Measurements from ENCODE around the gene USP6.
A peak's percentile ranks its signal among the peaks of the same experiment; 100 is the strongest.
"Not testable (repeated sequence)": the region's sequence is repeated elsewhere in the genome, so short reads cannot be mapped to it uniquely, and the experiment has no call there.

Gene USP6

DNA sequence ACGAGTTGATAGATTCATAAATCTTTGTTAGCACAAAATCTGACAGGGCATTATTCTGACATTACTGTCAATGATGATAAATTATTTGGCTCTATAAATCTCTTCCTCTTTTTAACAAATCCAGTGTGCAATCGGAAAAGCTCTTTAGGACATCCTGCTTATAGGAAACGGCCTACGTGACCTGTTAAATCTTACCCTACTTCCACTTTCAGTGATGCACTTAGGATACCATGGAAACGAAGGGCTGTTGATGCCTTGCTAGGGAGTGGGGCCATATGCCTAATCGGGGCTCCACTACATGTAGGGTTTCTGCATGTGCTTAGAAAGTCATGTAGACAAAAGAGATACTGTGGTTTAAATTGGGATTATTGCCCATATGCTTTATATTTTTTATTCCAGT lies 48.6 kb downstream of the USP6 start:
- FAIRE-seq: no peak
- DNase-seq (ENCODE audit: insufficient read length): no peak
- no peak for TF ChIP-seq POLR2AphosphoS5 (IDR thresholded peaks at IDR 0.05; ENCODE audit: low read depth, low read length)
- no peak for TF ChIP-seq POLR2A (IDR thresholded peaks at IDR 0.05; ENCODE audit: low read depth, low read length)

DNA sequence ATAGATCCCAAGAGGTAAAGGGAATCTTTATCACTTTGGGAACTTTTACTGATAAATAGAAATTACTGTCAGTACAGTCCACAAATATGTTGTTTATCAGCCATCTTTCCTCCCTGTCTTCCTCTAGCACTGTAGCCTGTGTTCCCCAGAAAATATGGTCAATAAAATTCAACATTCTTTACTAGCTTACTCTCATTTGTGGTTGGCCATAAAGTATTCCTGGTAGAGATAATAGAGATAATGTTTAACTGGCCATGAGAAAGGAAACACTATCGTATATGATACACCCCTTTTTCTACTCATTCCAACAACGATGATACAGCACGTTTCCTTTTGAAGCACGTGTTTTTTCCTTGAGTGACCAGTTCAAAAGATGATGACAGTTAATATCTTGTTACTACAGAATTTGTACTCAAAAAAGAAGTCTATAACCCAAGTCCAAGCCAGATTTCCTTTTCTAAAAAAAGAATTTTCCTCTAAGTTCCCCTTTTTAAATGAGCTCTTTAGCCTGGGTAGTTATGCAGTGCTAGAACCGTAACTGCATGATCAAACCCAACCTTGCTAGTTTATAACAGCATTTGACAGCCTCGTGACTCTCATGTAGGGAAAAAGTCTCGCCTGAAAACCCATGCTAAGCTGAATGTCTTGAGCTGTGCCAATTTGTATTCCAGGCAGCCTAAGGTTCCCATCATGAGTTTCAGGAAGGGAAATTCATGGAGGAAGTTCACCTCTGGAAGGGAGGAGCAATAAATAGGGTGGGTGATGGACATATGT lies 50.1 kb downstream of the USP6 start:
- FAIRE-seq; DNase-seq (ENCODE audit: insufficient read length): not testable (repeated sequence)

DNA sequence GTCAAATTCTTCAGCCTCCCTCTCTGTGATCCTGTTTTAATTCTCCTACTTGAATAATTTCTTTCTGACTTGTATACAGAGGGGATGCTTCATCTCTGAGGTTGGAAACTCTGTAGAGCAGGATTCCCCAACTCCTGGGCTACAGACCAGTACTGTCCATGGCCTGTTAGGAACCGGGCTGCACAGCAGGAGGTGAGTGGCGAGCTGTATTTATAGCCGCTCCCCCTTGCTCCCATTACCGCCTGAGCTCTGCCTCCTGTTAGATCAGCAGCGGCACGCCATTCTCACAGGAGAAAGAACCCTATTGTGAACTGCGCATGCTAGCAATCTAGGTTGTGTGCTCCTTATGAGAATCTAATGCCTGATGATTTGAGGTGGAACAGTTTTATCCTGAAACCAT lies 59.2 kb downstream of the USP6 start:
- FAIRE-seq; DNase-seq (ENCODE audit: insufficient read length): not testable (repeated sequence)

DNA sequence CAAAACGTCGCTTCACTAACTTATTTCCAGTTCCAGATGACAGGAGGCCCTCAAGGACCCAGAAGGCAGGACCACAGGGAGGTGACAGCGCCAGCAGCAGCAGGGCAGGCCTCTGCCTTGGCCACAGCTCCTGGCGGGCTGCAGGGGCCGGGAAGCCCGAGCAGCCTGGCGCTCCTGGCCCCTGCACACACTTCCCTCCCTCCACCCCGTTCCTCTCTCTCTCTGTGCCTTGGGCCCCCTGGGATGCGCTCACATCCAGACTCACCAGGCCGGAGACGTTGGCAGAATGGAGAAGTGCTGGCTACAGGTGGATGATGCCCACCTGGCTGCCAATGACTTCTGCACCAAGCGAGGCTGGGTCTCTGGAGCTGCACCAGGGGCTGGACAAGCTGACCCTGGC lies 63.2 kb downstream of the USP6 start:
- DNase-seq (ENCODE audit: insufficient read length) (no peak), FAIRE-seq (no peak)
- TF ChIP-seq POLR2AphosphoS5 (IDR thresholded peaks at IDR 0.05; ENCODE audit: low read depth, low read length) (no peak), POLR2A (IDR thresholded peaks at IDR 0.05; ENCODE audit: low read depth, low read length) (no peak), TAF1 (IDR thresholded peaks at IDR 0.05; ENCODE audit: borderline replicate concordance, low read depth, low read length) (no peak)

DNA sequence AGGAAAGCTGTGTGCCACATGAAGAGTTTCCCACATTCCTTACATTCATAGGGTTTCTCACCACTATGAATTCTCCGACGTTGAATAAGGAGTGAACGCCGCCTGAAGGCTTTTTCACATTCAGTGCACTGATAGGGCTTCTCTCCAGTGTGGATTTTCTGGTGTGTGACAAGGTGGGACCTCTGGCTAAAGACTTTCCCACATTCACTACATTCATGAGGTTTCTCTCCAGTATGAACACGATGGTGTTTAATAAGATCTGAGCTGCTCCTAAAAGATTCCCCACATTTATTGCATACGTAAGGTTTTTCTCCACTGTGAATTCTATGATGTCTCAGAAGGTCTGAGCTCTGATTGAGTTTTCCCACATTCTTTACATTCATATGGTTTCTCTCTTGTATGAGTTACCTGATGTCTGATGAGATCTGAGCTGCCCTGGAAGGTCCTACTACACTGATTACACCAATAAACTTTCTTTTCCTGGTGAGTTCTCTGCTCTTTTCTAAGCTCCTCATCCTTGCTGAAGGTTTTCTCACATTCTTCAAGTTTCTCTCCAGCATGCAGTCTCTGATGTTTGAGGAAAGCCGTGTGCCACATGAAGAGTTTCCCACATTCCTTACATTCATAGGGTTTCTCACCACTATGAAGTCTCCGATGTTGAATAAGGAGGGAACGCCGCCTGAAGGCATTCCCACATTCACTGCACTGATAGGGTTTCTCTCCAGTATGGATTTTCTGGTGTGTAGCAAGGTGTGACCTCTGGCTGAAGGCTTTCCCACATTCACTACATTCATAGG lies 65.9 kb downstream of the USP6 start:
- DNase-seq (ENCODE audit: insufficient read length): no peak
- FAIRE-seq: no peak
- TF ChIP-seq POLR2A (IDR thresholded peaks at IDR 0.05; ENCODE audit: low read depth, low read length) (no peak), POLR2AphosphoS5 (IDR thresholded peaks at IDR 0.05; ENCODE audit: low read depth, low read length) (no peak), TAF1 (IDR thresholded peaks at IDR 0.05; ENCODE audit: borderline replicate concordance, low read depth, low read length) (no peak)

DNA sequence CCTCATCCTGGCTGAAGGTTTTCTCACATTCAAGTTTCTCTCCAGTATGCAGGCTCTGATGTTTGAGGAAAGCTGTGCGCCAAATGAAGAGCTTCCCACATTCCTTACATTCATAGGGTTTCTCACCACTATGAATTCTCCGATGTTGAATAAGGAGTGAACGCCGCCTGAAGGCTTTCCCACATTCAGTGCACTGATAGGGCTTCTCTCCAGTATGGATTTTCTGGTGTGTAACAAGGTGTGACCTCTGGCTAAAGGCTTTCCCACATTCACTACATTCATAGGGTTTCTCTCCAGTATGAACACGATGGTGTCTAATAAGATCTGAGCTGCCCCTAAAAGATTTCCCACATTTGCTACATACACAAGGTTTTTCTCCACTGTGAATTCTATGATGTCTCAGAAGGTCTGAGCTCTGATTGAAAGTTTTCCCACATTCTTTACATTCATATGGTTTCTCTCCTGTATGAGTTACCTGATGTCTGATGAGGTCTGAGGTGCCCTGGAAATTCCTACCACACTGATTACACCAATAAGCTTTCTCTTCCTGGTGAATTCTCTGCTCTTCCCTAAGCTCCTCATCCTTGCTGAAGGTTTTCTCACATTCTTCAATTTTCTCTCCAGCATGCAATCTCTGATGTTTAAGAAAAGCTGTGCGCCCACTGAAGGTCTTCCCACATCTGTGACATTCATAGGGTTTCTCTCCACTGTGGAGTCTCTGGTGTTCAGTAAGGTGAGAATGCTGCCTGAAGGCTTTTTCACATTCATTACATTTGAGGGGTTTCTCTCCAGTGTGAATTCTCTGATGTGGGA lies 67.0 kb downstream of the USP6 start:
- no peak for TF ChIP-seq POLR2A (IDR thresholded peaks at IDR 0.05; ENCODE audit: low read depth, low read length)
- TF ChIP-seq POLR2AphosphoS5 (IDR thresholded peaks at IDR 0.05; ENCODE audit: low read depth, low read length): no peak
- TF ChIP-seq TAF1 (IDR thresholded peaks at IDR 0.05; ENCODE audit: borderline replicate concordance, low read depth, low read length): no peak
- FAIRE-seq (no peak), DNase-seq (ENCODE audit: insufficient read length) (no peak)

DNA sequence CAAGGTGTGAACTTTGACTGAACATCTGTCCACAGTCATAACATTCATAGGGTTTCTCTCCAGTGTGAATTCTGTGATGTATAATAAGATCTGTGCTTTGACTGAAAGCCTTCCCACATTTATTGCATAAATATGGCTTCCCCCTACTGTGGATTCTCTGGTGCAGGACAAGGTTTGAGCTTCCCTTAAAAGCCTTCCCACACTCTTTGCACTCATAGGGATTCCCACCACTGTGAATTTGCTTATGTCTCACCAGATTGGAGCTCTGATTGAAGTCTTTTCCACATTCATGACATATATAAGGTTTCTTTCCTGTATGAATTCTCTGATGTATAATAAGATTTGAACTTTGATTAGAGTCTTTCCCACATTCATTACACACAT lies 67.6 kb downstream of the USP6 start:
- no peak for FAIRE-seq
- no peak for DNase-seq (ENCODE audit: insufficient read length)
- no peak for TF ChIP-seq POLR2AphosphoS5 (IDR thresholded peaks at IDR 0.05; ENCODE audit: low read depth, low read length)
- no peak for TF ChIP-seq POLR2A (IDR thresholded peaks at IDR 0.05; ENCODE audit: low read depth, low read length)
- no peak for TF ChIP-seq TAF1 (IDR thresholded peaks at IDR 0.05; ENCODE audit: borderline replicate concordance, low read depth, low read length)

DNA sequence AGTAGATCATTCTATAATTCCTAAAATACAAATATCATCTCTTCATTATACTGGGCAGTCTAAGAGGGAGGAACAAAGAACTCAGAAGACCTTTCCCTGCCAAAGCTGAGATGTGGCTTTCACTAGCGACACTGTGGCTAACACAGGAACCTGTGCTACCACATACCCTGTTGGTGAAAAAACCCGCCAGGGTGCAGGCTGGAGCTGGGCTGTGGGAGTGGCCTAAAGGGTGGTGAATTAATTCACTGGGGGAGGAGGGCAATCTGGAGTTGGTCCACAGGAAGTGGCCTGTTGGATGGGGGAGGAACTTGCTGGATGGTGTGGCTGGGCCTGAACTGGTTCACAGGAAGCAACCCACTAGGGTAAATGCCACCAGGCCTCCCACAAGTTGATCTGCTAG lies 68.5 kb downstream of the USP6 start:
- TF ChIP-seq TAF1 (IDR thresholded peaks at IDR 0.05; ENCODE audit: borderline replicate concordance, low read depth, low read length): no peak
- no peak for TF ChIP-seq POLR2AphosphoS5 (IDR thresholded peaks at IDR 0.05; ENCODE audit: low read depth, low read length)
- TF ChIP-seq POLR2A (IDR thresholded peaks at IDR 0.05; ENCODE audit: low read depth, low read length): no peak
- FAIRE-seq (no peak), DNase-seq (ENCODE audit: insufficient read length) (no peak)

DNA sequence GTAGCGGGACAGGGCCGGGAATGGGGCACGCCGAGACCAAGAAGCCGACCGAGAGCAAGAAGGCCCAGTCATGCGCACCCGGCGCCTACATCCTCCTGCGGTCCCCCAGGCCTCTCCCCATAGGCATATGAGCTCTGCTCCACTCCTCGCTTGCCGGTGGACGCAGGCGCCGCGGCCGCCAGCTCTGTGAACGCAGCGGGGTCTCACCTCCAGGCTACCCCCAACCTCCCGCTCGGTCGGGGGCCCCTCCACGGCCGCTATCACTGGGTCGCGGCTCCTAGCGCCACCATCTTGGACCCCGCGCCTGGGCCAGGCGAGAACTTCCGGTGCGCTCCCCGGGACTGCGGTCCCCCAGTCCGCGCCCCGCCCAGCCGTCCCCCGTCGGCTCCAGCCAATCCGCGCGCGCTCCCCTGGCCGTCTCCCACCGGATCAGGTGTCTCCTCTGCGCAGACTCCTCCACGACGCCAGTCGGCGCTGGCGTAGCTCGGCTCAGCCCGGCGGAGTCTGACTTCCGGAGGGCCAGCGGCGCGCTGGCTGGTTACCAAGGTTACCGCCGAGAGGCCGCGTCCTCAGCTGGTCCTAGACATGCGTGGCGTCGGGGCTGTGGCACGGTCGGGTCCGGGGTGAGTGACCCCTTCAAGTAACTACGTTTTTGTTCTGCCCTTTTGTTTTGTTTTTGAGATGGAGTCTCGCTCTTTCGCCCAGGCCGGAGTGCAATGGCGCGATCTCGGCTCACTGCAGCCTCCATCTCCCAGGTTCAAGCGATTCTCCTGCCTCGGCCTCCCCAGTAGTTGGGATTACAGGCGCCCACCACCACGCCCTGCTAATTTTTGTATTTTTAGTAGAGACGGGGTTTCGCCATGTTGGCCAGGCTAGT lies 75.9 kb downstream of the USP6 start, which contains the start of gene ZNF594:
Gene ZNF594, minus strand, starts transcription at position 328 of the 877 bp plus-strand sequence. CDS start 7,612 bp downstream, outside the sequence.
- FAIRE-seq: peak; percentile 100
- peak; percentile 74 for TF ChIP-seq POLR2AphosphoS5 (IDR thresholded peaks at IDR 0.05; ENCODE audit: low read depth, low read length)
- TF ChIP-seq POLR2A (IDR thresholded peaks at IDR 0.05; ENCODE audit: low read depth, low read length): peak; percentile 94
- TF ChIP-seq TAF1 (IDR thresholded peaks at IDR 0.05; ENCODE audit: borderline replicate concordance, low read depth, low read length): peak; percentile 73
- peak; percentile 99 for DNase-seq (ENCODE audit: insufficient read length)

DNA sequence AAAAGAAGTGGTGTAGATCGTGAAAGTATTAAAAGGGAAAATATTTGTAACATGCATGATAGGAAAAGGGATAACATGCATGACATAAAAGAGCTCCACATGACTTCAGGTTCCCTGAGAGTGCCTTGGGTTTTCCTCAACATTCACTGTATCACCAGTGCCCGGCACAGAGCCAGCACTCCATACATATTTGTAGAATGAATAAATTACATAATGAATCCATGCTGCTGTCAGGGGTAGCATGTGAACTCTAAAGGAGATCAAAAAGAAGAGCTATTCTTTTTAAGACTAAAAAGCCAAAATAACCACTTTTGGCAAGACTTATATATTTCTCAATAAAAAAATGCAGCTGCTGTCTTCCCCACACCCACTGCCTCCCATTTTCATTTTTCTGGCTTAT lies 78.5 kb downstream of the USP6 start:
- FAIRE-seq (no peak), DNase-seq (ENCODE audit: insufficient read length) (no peak)
- TF ChIP-seq POLR2A (IDR thresholded peaks at IDR 0.05; ENCODE audit: low read depth, low read length): no peak
- no peak for TF ChIP-seq TAF1 (IDR thresholded peaks at IDR 0.05; ENCODE audit: borderline replicate concordance, low read depth, low read length)
- TF ChIP-seq POLR2AphosphoS5 (IDR thresholded peaks at IDR 0.05; ENCODE audit: low read depth, low read length): no peak

DNA sequence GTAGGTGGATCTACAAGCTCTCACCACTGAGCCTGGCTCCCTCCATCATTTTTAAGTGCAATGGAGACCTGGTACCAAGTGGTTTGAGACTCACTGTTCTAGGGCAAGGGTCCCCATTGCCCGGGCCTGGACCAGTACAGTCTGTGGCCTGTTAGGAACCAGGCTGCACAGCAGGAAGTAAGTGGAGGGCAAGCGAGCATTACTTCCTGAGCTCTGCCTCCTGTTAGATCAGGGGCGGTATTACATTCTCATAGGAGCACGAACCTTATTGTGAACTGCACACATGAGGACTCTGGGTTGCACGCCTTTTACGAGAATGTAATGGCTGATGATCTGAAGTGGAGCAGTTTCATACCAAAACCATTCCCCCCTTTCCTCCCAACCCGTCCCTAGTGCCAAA lies 82.6 kb downstream of the USP6 start:
- DNase-seq (ENCODE audit: insufficient read length) (no peak), FAIRE-seq (peak; percentile 90)
- TF ChIP-seq POLR2AphosphoS5 (IDR thresholded peaks at IDR 0.05; ENCODE audit: low read depth, low read length) (no peak), TAF1 (IDR thresholded peaks at IDR 0.05; ENCODE audit: borderline replicate concordance, low read depth, low read length) (no peak), POLR2A (IDR thresholded peaks at IDR 0.05; ENCODE audit: low read depth, low read length) (no peak)

Data from GM12892 (cell line).